ENCODE data around the gene IL1F10.

DNA sequence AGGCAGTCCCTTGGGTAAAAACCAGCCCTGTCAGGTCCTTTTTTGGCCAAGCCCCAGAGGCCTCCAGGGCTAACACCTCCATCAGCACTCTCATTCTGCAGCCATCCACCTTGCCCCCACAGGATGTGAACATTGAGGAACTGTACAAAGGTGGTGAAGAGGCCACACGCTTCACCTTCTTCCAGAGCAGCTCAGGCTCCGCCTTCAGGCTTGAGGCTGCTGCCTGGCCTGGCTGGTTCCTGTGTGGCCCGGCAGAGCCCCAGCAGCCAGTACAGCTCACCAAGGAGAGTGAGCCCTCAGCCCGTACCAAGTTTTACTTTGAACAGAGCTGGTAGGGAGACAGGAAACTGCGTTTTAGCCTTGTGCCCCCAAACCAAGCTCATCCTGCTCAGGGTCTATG, 7.3 kb downstream of the IL1F10 start:
- no peak for TF ChIP-seq EZH2 (IDR thresholded peaks at IDR 0.05; ENCODE audit: borderline replicate concordance, low read depth, low read length, poor library complexity, severe bottlenecking)
- no peak for TF ChIP-seq CTCF (conservative IDR thresholded peaks at IDR 0.05; ENCODE audit: low read depth, low read length)

All from A673 (cell line).